Ascending aorta (tissue), 2 donors: ENCODE results near the gene KRT2. TPM values are rescaled to one million over a fixed set of nuclear protein-coding genes. Genes with fewer than 3 reads are reported as not detected.

Experiments used
- DNase-seq, 2 donors: peaks; one replicate each; pipeline ENCODE4 v3.0.0-alpha.2; 2019; ENCODE audit warnings: low spot score in 2 of 2
- H3K27ac ChIP-seq, 2 donors: fragments of 200-600 bp; sonication (generic); one replicate each; pipeline ENCODE4 v1.5.1; 2016 to 2017; ENCODE audit warnings: mild to moderate bottlenecking in 1 of 2
- H3K27me3 ChIP-seq: fragments of 200-600 bp; sonication (generic); one replicate; pipeline ENCODE4 v1.5.1; 2017
- H3K36me3 ChIP-seq, 2 donors: fragments of 200-600 bp; sonication (generic); one replicate each; pipeline ENCODE4 v1.5.1; 2016
- H3K4me1 ChIP-seq, 2 donors: fragments of 200-600 bp; sonication (generic); one replicate each; pipeline ENCODE4 v1.5.1; 2016 to 2017; ENCODE audit warnings: mild to moderate bottlenecking in 1 of 2
- H3K4me3 ChIP-seq, 2 donors: fragments of 200-600 bp; sonication (generic); one replicate each; pipeline ENCODE4 v1.5.1; 2016 to 2017; ENCODE audit warnings: mild to moderate bottlenecking in 1 of 2
- H3K9me3 ChIP-seq, 2 donors: fragments of 200-600 bp; sonication (generic); one replicate each; pipeline ENCODE4 v1.5.1; 2016
- CTCF ChIP-seq, 3 experiments: fragments of 200-600 bp in 2 of 3; fragments of 450-650 bp in 1 of 3; sonication (generic) in 2 of 3; IDR thresholded peaks; one replicate each; pipeline ENCODE4 v1.5.1; 2016 to 2019; ENCODE audit warnings: antibody characterized with exemption in 3 of 3, mild to moderate bottlenecking in 1 of 3, moderate library complexity in 1 of 3
- intact Hi-C: fragments of 100-400 bp; cut with DNase I; formaldehyde crosslinking; loops from one replicate; pipeline ENCODE4 v1.15.1; 2023
- total RNA-seq: library from RNA; depleted of rRNA; stranded (reverse); fragments of >200 nt; gene quantifications from one replicate; pipeline ENCODE4 v1.1.0, GENCODE V29; 2016

The KRT2 gene
- total RNA-seq, 1 donor from 2014 or later: not detected

- Histone ChIP-seq H3K27me3 (no peaks in the 10 kb centered on the region), H3K36me3 (no peaks in the 10 kb centered on the region), H3K27ac (no peak overlapping the region), H3K4me3 (no peak overlapping the region), H3K9me3 (no peaks in the 10 kb centered on the region), H3K4me1 (peaks cover 5 to 6% of the 10 kb centered on the region in 2 donors)
- no peak for DNase-seq
- intact Hi-C loops: no loop called here
- TF ChIP-seq CTCF (IDR thresholded peaks at IDR 0.05): no peak
Measured at GRCh38 chr12:52691841-52692150, 39.8 kb upstream of the KRT2 start.

GRCh38 chr12:52691076-52691840, 39.2 kb upstream of the KRT2 start:
- DNase-seq: no peak
- peak overlapping the region; percentile 39 to 56 for H3K4me3 ChIP-seq
- no peaks in the 10 kb centered on the region for H3K27me3 ChIP-seq
- intact Hi-C loops: no loop called here
- no peak for TF ChIP-seq CTCF (IDR thresholded peaks at IDR 0.05)
- no peak overlapping the region for H3K27ac ChIP-seq
- peaks cover 5 to 6% of the 10 kb centered on the region in 2 donors for H3K4me1 ChIP-seq
- no peaks in the 10 kb centered on the region for H3K9me3 ChIP-seq
- no peaks in the 10 kb centered on the region for H3K36me3 ChIP-seq

- DNase-seq: no peak
- Histone ChIP-seq H3K4me1 (peaks cover 5 to 6% of the 10 kb centered on the region in 2 donors), H3K27me3 (no peaks in the 10 kb centered on the region)
Measured at GRCh38 chr12:52690351-52691075, 38.5 kb upstream of the KRT2 start.

GRCh38 chr12:52689936-52690335, 37.9 kb upstream of the KRT2 start:
- intact Hi-C loops: no loop called here
- TF ChIP-seq CTCF (IDR thresholded peaks at IDR 0.05): no peak
- DNase-seq: no peak
- Histone ChIP-seq H3K4me1 (peaks cover 5 to 6% of the 10 kb centered on the region in 2 donors), H3K4me3 (no peak overlapping the region), H3K9me3 (no peaks in the 10 kb centered on the region), H3K36me3 (no peaks in the 10 kb centered on the region), H3K27me3 (no peaks in the 10 kb centered on the region), H3K27ac (no peak overlapping the region)

More at GRCh38 chr12:52690351-52691075, 38.5 kb upstream of the KRT2 start:
- H3K36me3 ChIP-seq: no peaks in the 10 kb centered on the region
- no peak for TF ChIP-seq CTCF (IDR thresholded peaks at IDR 0.05)
- no peaks in the 10 kb centered on the region for H3K9me3 ChIP-seq
- peak overlapping the region; percentile 39 to 56 for H3K4me3 ChIP-seq
- H3K27ac ChIP-seq: no peak overlapping the region
- intact Hi-C loops: no loop called here

- no peaks in the 10 kb centered on the region for H3K36me3 ChIP-seq
- TF ChIP-seq CTCF (IDR thresholded peaks at IDR 0.05): no peak
- intact Hi-C loops: no loop called here
- no peak overlapping the region for H3K27ac ChIP-seq
- H3K9me3 ChIP-seq: no peaks in the 10 kb centered on the region
- no peaks in the 10 kb centered on the region for H3K27me3 ChIP-seq
- no peak overlapping the region for H3K4me3 ChIP-seq
- peaks cover 5 to 6% of the 10 kb centered on the region in 2 donors for H3K4me1 ChIP-seq
- DNase-seq: no peak
Measured at GRCh38 chr12:52689239-52689638, 37.2 kb upstream of the KRT2 start.
